Activated CD4-positive, alpha-beta T cell treated with anti-CD3 and anti-CD28 coated beads, Interleukin-2, amount 10 ng/mL, durations not matched to agents 7 days and 5 days (primary cell): ENCODE data around the gene VSIG4. TPM values are rescaled to one million over a fixed set of nuclear protein-coding genes. Genes with fewer than 3 reads are reported as not detected.

Source experiments
- CTCF ChIA-PET: fragments of 350-600 bp; sonication (Branson Sonifier 250); formaldehyde crosslinking; loops from one replicate; lab custom pipeline; 2021; ENCODE audit warnings: antibody characterized with exemption; lab: Charles Lee
- POLR2A ChIA-PET: fragments of 350-600 bp; sonication (Branson Sonifier 250); formaldehyde crosslinking; loops from one replicate; lab custom pipeline; 2021; ENCODE audit warnings: antibody characterized with exemption; lab: Charles Lee
- DNase-seq: peaks from one replicate; pipeline ENCODE4 v3.0.0-alpha.2; 2020
- H3K27ac Mint-ChIP-seq: one replicate; pipeline ENCODE4 v1.8.0; 2021; ENCODE audit warnings: mild to moderate bottlenecking, moderate library complexity, mixed read lengths
- H3K27me3 Mint-ChIP-seq: one replicate; pipeline ENCODE4 v1.8.0; 2021; ENCODE audit warnings: mixed read lengths
- H3K36me3 Mint-ChIP-seq: one replicate; pipeline ENCODE4 v1.8.0; 2021; ENCODE audit warnings: low read depth, mixed read lengths
- H3K4me1 Mint-ChIP-seq: one replicate; pipeline ENCODE4 v1.8.0; 2021; ENCODE audit warnings: mixed read lengths
- H3K4me3 Mint-ChIP-seq: one replicate; pipeline ENCODE4 v1.8.0; 2021; ENCODE audit warnings: mild to moderate bottlenecking, moderate library complexity, mixed read lengths
- H3K9me3 Mint-ChIP-seq: one replicate; pipeline ENCODE4 v1.8.0; 2021; ENCODE audit warnings: mixed read lengths
- total RNA-seq, 2 experiments: library from RNA; stranded (reverse); gene quantifications; one replicate each; pipeline ENCODE4 v1.2.3, GENCODE V29; 2021

VSIG4 gene
- total RNA-seq, 2 experiments from 2014 or later: not detected

DNA sequence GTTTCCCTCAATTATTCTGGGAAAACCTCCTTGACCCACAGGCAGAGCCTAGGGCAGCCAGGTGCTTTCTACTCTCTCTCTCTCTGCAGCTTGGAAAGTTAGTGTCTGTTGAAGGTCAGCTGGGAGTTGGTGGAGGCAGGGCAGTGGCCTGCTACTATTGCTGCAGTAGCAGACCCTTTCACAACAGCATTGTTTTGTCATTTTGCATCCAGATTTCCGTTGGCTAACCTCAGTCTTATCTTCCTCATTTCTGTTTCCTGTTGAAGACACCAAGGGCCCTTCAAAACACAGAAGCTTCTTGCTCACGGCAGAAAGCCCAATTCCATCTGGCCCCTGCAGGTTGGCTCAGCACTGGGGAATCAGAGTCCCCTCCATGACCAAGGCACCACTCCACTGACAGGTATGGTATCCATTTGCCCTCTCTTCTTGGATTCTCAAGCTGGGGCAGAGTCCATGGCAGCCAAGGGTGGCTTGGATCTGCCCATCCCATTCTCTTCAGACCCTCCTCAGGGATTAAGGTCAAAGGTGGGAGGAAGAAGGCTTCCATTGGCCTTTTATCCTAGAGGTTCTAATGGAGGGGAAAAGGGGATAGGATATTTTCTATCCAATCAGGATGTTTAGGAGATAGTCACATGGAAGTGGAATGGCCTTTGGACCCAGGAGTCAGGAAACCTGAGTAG lies 24.6 kb downstream of the VSIG4 start:
- peaks cover 24% of the 10 kb centered on the region for H3K36me3 Mint-ChIP-seq
- H3K4me3 Mint-ChIP-seq: peak overlapping the region; percentile 66
- no peaks in the 10 kb centered on the region for H3K27me3 Mint-ChIP-seq
- peaks cover 91% of the 10 kb centered on the region for H3K4me1 Mint-ChIP-seq
- ChIA-PET CTCF (interaction anchor here (1.0 to 1.5 kb wide), 2 partner anchors 9 to 19 kb away, joined by 5 read pairs; no protein-coding TSS in a partner anchor), POLR2A (interaction anchor here (0.5 kb wide), 1 partner anchor 316 kb away, joined by 4 read pairs; no protein-coding TSS in a partner anchor)
- peak overlapping the region; percentile 93 for H3K27ac Mint-ChIP-seq
- H3K9me3 Mint-ChIP-seq: peaks cover 14% of the 10 kb centered on the region
- peak; percentile 35 for DNase-seq

DNA sequence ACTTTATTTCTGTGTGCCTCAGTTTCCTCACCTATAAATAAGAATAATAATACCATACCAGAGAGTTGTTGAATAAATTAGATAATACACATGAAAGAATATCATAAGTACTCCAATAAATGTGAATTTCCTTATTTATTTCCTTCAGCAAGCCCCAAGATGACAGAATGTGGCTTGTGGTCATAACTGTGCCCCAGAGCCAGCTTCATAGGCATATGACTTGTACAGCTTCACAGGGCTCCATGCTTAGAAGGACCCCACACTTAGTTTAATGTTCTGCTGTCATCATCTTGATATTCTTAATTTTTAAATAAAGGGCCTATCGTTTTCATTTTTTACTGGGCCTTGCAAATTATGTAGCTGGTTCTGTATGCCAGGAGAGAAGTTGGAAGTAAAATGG lies 25.3 kb downstream of the VSIG4 start:
- Mint-ChIP-seq H3K4me3 (peak overlapping the region; percentile 66), H3K9me3 (peaks cover 14% of the 10 kb centered on the region), H3K36me3 (peaks cover 18% of the 10 kb centered on the region), H3K27me3 (no peaks in the 10 kb centered on the region), H3K27ac (peak overlapping the region; percentile 93), H3K4me1 (peaks cover 83% of the 10 kb centered on the region)
- CTCF ChIA-PET: interaction anchor here (1.0 to 1.5 kb wide), 2 partner anchors 10 to 20 kb away, joined by 5 read pairs; no protein-coding TSS in a partner anchor
- POLR2A ChIA-PET: no interaction called here
- no peak for DNase-seq

- no peak overlapping the region for H3K4me3 Mint-ChIP-seq
- H3K27ac Mint-ChIP-seq: peak overlapping the region; percentile 57
- CTCF ChIA-PET: interaction anchor here (1.5 kb wide), 1 partner anchor 20 kb away, joined by 5 read pairs; no protein-coding TSS in a partner anchor
Observed at GRCh38 chrX:66014084-66014483, 25.8 kb downstream of the VSIG4 start.

GRCh38 chrX:66013194-66013816 lies 26.6 kb downstream of the VSIG4 start:
- DNase-seq: no peak
- peaks cover 21% of the 10 kb centered on the region for H3K9me3 Mint-ChIP-seq
- H3K27me3 Mint-ChIP-seq: no peaks in the 10 kb centered on the region
- CTCF ChIA-PET: interaction anchor here (0.8 kb wide), 1 partner anchor 32 kb away, joined by 3 read pairs; no protein-coding TSS in a partner anchor
- POLR2A ChIA-PET: no interaction called here
- H3K4me1 Mint-ChIP-seq: peaks cover 73% of the 10 kb centered on the region
- H3K36me3 Mint-ChIP-seq: peaks cover 8% of the 10 kb centered on the region
- no peak overlapping the region for H3K4me3 Mint-ChIP-seq
- H3K27ac Mint-ChIP-seq: no peak overlapping the region

More at GRCh38 chrX:66014084-66014483, 25.8 kb downstream of the VSIG4 start:
- Mint-ChIP-seq H3K27me3 (no peaks in the 10 kb centered on the region), H3K36me3 (peaks cover 14% of the 10 kb centered on the region), H3K4me1 (peaks cover 79% of the 10 kb centered on the region), H3K9me3 (peaks cover 17% of the 10 kb centered on the region)
- no peak for DNase-seq
- POLR2A ChIA-PET: no interaction called here

GRCh38 chrX:66012094-66012534 lies 27.8 kb downstream of the VSIG4 start:
- ChIA-PET POLR2A (no interaction called here), CTCF (no interaction called here)
- Mint-ChIP-seq H3K4me1 (peaks cover 66% of the 10 kb centered on the region), H3K27ac (peak overlapping the region; percentile 74), H3K36me3 (peaks cover 9% of the 10 kb centered on the region), H3K27me3 (no peaks in the 10 kb centered on the region), H3K4me3 (no peak overlapping the region), H3K9me3 (peaks cover 20% of the 10 kb centered on the region)
- DNase-seq: peak; percentile 46

DNA sequence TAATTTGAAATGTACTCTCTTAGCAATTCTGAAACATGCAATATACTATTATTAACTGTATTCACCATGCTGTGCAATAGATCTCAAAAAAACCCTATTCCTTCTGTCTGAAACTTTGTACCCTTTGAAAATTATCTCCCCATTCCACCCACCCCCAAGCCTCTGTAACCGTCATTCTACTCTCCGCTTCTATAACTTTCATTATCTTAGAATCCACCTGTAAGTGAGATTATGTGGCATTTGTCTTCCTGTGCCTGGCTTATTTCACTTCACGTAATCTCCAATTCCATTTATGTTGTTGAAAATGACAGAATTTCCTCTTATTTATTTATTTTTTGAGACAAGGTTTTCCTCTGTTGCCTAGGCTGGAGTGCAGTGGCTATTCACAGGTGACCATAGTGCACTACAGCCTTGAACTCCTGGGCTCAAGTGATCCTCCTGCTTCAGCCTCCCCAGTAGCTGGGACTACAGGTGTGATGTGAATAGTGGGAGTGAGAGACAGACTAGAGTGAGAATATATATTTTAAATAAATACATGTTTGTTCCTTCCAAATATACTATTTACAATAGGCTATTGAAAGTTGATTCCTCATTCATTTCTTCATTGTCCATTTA lies 30.5 kb downstream of the VSIG4 start:
- H3K27me3 Mint-ChIP-seq: no peaks in the 10 kb centered on the region
- H3K36me3 Mint-ChIP-seq: peaks cover 17% of the 10 kb centered on the region
- CTCF ChIA-PET: interaction anchor here (1.3 kb wide), 1 partner anchor 259 kb away, joined by 3 read pairs; no protein-coding TSS in a partner anchor
- peaks cover 62% of the 10 kb centered on the region for H3K4me1 Mint-ChIP-seq
- peaks cover 26% of the 10 kb centered on the region for H3K9me3 Mint-ChIP-seq
- H3K4me3 Mint-ChIP-seq: no peak overlapping the region
- POLR2A ChIA-PET: no interaction called here
- H3K27ac Mint-ChIP-seq: no peak overlapping the region
- no peak for DNase-seq

DNA sequence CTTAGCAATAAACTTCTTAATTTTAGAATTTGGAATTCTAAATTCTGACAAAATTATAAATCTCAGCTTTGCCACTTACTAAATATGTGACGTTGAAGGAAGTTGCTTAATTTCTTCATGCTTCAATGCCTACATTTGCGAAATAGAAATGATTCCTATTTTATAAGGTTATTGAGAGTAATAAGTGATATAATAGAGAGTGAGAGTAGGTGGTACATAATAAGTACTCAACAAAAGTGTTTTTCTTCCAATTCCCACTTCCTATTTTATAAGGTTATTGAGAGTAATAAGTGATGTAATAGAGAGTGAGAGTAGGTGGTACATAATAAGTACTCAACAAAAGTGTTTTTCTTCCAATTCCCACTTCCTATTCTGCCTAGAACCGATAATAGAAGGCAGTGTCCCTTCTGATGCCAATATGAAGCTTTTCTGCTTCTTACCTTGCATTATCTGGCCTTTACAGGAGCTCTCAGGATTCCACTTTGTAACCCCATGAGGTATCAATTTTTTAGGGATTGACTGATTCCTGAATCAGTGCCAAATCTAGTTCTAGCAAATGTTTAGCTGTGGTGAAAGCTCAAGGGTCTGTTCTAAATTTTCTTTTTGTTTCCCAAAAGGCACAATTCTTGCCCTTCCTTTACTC lies 31.4 kb downstream of the VSIG4 start:
- no peaks in the 10 kb centered on the region for H3K27me3 Mint-ChIP-seq
- no peak for DNase-seq
- peaks cover 27% of the 10 kb centered on the region for H3K9me3 Mint-ChIP-seq
- peaks cover 60% of the 10 kb centered on the region for H3K4me1 Mint-ChIP-seq
- POLR2A ChIA-PET: no interaction called here
- peaks cover 21% of the 10 kb centered on the region for H3K36me3 Mint-ChIP-seq
- no peak overlapping the region for H3K4me3 Mint-ChIP-seq
- no peak overlapping the region for H3K27ac Mint-ChIP-seq
- CTCF ChIA-PET: interaction anchor here (1.2 to 1.3 kb wide), 2 partner anchors 22 to 258 kb away, joined by 3 read pairs; no protein-coding TSS in a partner anchor

- Mint-ChIP-seq H3K36me3 (peaks cover 19% of the 10 kb centered on the region), H3K4me1 (peaks cover 56% of the 10 kb centered on the region), H3K27ac (no peak overlapping the region), H3K4me3 (no peak overlapping the region), H3K27me3 (no peaks in the 10 kb centered on the region), H3K9me3 (peaks cover 27% of the 10 kb centered on the region)
- CTCF ChIA-PET: interaction anchor here (1.2 to 2.8 kb wide), 3 partner anchors 10 to 257 kb away, joined by 3 to 11 read pairs (median 3); no protein-coding TSS in a partner anchor
- DNase-seq: no peak
- POLR2A ChIA-PET: no interaction called here
Observed at GRCh38 chrX:66007851-66008250, 32.0 kb downstream of the VSIG4 start.

GRCh38 chrX:66005830-66006449 lies 33.9 kb downstream of the VSIG4 start:
- Mint-ChIP-seq H3K4me3 (peak overlapping the region; percentile 43), H3K27ac (peak overlapping the region; percentile 85), H3K27me3 (no peaks in the 10 kb centered on the region), H3K9me3 (peaks cover 25% of the 10 kb centered on the region), H3K36me3 (peaks cover 19% of the 10 kb centered on the region), H3K4me1 (peaks cover 53% of the 10 kb centered on the region)
- DNase-seq: no peak
- ChIA-PET POLR2A (no interaction called here), CTCF (interaction anchor here (2.8 kb wide), 1 partner anchor 12 kb away, joined by 11 read pairs; no protein-coding TSS in a partner anchor)

GRCh38 chrX:66004928-66005829 lies 34.7 kb downstream of the VSIG4 start:
- DNase-seq: no peak
- CTCF ChIA-PET: interaction anchor here (2.8 kb wide), 1 partner anchor 12 kb away, joined by 11 read pairs; no protein-coding TSS in a partner anchor
- Mint-ChIP-seq H3K4me3 (peak overlapping the region; percentile 43), H3K27ac (peak overlapping the region; percentile 85), H3K27me3 (no peaks in the 10 kb centered on the region), H3K9me3 (peaks cover 24% of the 10 kb centered on the region), H3K36me3 (peaks cover 19% of the 10 kb centered on the region), H3K4me1 (peaks cover 55% of the 10 kb centered on the region)
- POLR2A ChIA-PET: no interaction called here
